CD8-positive, alpha-beta memory T cell (primary cell): ENCODE measurements around the gene SIAH2. TPM values are rescaled to one million over a fixed set of nuclear protein-coding genes. Genes with fewer than 3 reads are reported as not detected.

Experiments
- CTCF ChIA-PET: fragments of 350-600 bp; sonication (Branson Sonifier 250); formaldehyde crosslinking; loops from one replicate; lab custom pipeline; 2021; ENCODE audit warnings: antibody characterized with exemption; lab: Charles Lee
- POLR2A ChIA-PET: fragments of 350-600 bp; sonication (Branson Sonifier 250); formaldehyde crosslinking; loops from one replicate; lab custom pipeline; 2021; ENCODE audit warnings: antibody characterized with exemption; lab: Charles Lee
- DNase-seq, 5 donors: peaks; one replicate each; pipeline versions ENCODE4 v3.0.0 to v3.0.0-alpha.2; 2020 to 2022; ENCODE audit warnings: mixed read lengths in 1 of 5
- H3K27ac ChIP-seq: one replicate; pipeline ENCODE4 v1.7.0; 2013; ENCODE audit warnings: low read depth, mild to moderate bottlenecking, low read length, moderate library complexity
- H3K27me3 ChIP-seq: 2 replicates; pipeline ENCODE4 v1.7.0; 2013; ENCODE audit warnings: low read length, mild to moderate bottlenecking; ENCODE audit not compliant: insufficient read depth, poor library complexity, severe bottlenecking
- H3K36me3 ChIP-seq: 2 replicates; pipeline ENCODE4 v1.7.0; 2013; ENCODE audit warnings: mild to moderate bottlenecking, low read length, moderate library complexity; ENCODE audit not compliant: insufficient read depth
- H3K4me1 ChIP-seq: 2 replicates; pipeline ENCODE4 v1.7.0; 2013; ENCODE audit warnings: mild to moderate bottlenecking, low read length, moderate library complexity; ENCODE audit not compliant: insufficient read depth
- H3K4me3 ChIP-seq: 2 replicates; pipeline ENCODE4 v1.7.0; 2013; ENCODE audit warnings: mild to moderate bottlenecking, low read length
- H3K9me3 ChIP-seq: 2 replicates; pipeline ENCODE4 v1.7.0; 2013; ENCODE audit warnings: mild to moderate bottlenecking, low read length
- H3K27ac Mint-ChIP-seq, 8 donors: one replicate each; pipeline ENCODE4 v1.8.0; 2020 to 2021; ENCODE audit warnings: mixed read lengths in 8 of 8, mild to moderate bottlenecking in 6 of 8, inconsistent platforms in 3 of 8, moderate library complexity in 3 of 8
- H3K27me3 Mint-ChIP-seq, 2 donors: one replicate each; pipeline ENCODE4 v1.8.0; 2020 to 2021; ENCODE audit warnings: mixed read lengths in 2 of 2, mild to moderate bottlenecking in 1 of 2, moderate library complexity in 1 of 2
- H3K36me3 Mint-ChIP-seq, 3 donors: one replicate each; pipeline ENCODE4 v1.8.0; 2020 to 2021; ENCODE audit warnings: mixed read lengths in 3 of 3, inconsistent platforms in 1 of 3, mild to moderate bottlenecking in 1 of 3
- H3K4me1 Mint-ChIP-seq, 3 donors: one replicate each; pipeline ENCODE4 v1.8.0; 2020 to 2021; ENCODE audit warnings: mixed read lengths in 3 of 3, inconsistent platforms in 1 of 3, mild to moderate bottlenecking in 1 of 3
- H3K4me3 Mint-ChIP-seq, 7 donors: one replicate each; pipeline ENCODE4 v1.8.0; 2020 to 2021; ENCODE audit warnings: mixed read lengths in 7 of 7, mild to moderate bottlenecking in 6 of 7, moderate library complexity in 4 of 7, inconsistent platforms in 2 of 7
- H3K9me3 Mint-ChIP-seq, 5 donors: one replicate each; pipeline ENCODE4 v1.8.0; 2020 to 2022; ENCODE audit warnings: mixed read lengths in 5 of 5, mild to moderate bottlenecking in 3 of 5, moderate library complexity in 2 of 5, inconsistent platforms in 1 of 5
- polyA plus RNA-seq: library from polyadenylated mRNA; unstranded; fragments of 300-500 nt; fragmentation: Illumina TruSeq; gene quantifications from one replicate; pipeline ENCODE4 v1.2.3, GENCODE V29; 2021
- total RNA-seq, 2 experiments: library from RNA; stranded (reverse); gene quantifications; one replicate each; pipeline ENCODE4 v1.2.3, GENCODE V29; 2021

The SIAH2 gene
- total and polyA plus RNA-seq, 3 experiments from 2014 or later, result 48.1 to 115 (median 111) TPM

DNA sequence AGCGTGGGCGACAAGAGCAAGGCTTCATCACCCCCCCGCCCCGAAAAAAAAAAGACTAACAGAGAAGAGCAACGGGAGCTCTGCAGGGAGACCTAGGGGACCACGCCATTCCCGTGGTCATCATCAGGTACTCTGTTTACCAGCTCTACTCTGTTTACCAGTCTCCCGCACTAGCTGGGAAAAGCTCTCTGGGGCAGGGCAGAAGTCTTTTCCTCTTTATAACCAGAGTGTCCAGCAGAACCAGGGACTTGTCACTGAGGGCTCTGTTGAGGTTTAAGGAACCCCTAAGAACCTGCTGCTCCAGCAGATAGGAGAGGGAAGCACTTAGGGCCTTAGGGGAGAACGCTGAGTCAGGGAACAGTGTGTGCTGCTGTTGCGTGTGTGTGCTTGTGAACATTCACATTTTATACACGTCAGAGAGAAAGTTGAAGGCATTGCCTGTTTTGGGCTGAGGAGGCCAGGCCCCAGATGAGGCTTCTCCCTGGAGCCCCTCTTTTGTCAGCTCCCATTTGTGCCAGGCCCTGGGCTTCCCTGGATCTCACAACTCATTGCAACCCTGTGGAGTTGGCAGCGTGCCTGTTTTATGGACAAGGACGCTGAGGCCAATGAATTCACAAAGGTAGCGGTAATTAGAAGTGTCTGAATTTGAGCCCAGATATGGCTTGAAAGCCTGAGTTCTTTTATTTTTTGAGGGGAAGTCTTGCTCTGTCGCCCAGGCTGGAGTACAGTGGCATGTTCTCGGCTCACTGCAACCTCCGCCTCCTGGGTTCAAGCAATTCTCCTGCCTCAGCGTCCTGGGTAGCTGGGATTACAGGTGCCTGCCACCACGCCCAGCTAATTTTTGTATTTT lies 35.1 kb downstream of the SIAH2 start:
- Mint-ChIP-seq H3K4me3 (no peak overlapping the region), H3K36me3 (peaks cover 0 to 3% (median 0%) of the 10 kb centered on the region in 3 donors), H3K27ac (peak overlapping the region in 1 of 8 donors; percentile 27), H3K4me1 (peaks cover 0 to 6% (median 2%) of the 10 kb centered on the region in 3 donors), H3K27me3 (no peaks in the 10 kb centered on the region), H3K9me3 (no peaks in the 10 kb centered on the region)
- no peak for DNase-seq
- no peaks in the 10 kb centered on the region for H3K9me3 ChIP-seq
- H3K36me3 ChIP-seq, result no peaks in the 10 kb centered on the region
- CTCF ChIA-PET, result interaction anchor here (2.2 kb wide), 1 partner anchor 60 kb away, joined by 6 read pairs; no protein-coding TSS in a partner anchor
- no peaks in the 10 kb centered on the region for H3K27me3 ChIP-seq
- POLR2A ChIA-PET, result interaction anchor here (0.5 kb wide), 1 partner anchor 44 kb away, joined by 3 read pairs; no protein-coding TSS in a partner anchor
- peak overlapping the region; percentile 43 for H3K27ac ChIP-seq
- no peak overlapping the region for H3K4me3 ChIP-seq
- no peaks in the 10 kb centered on the region for H3K4me1 ChIP-seq

- CTCF ChIA-PET, result no interaction called here
- Mint-ChIP-seq H3K27me3 (no peaks in the 10 kb centered on the region), H3K4me3 (no peak overlapping the region)
Observed at GRCh38 chr3:150725548-150725947, 37.4 kb downstream of the SIAH2 start.

DNA sequence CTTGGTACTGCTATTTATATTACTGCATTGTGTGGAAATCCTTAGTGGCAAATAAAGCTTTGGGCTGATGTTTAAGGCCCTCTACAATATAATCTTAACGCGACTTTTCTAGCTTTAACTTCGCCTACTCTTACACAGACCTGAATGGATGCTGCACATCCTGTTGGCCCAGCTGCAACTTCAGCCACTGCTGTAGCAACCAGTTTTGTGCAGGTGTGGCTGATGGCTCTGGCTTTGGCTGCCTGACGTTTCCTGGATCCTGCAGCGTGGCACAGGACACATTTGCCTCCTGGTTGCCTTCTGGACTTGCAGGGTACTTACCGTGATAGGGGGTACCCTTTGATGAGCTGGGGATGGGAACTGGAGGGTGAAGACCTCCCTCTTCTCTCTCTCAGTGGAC lies 39.0 kb downstream of the SIAH2 start:
- Histone ChIP-seq H3K9me3 (no peaks in the 10 kb centered on the region), H3K36me3 (no peaks in the 10 kb centered on the region), H3K27ac (no peak overlapping the region), H3K4me1 (no peaks in the 10 kb centered on the region), H3K27me3 (no peaks in the 10 kb centered on the region), H3K4me3 (no peak overlapping the region)
- ChIA-PET CTCF (interaction anchor here (1.2 kb wide), 1 partner anchor 141 kb away, joined by 3 read pairs; no protein-coding TSS in a partner anchor), POLR2A (no interaction called here)
- Mint-ChIP-seq H3K27me3 (peaks cover 0 to 1% of the 10 kb centered on the region in 2 donors), H3K4me3 (no peak overlapping the region), H3K27ac (no peak overlapping the region), H3K9me3 (no peaks in the 10 kb centered on the region), H3K36me3 (peaks cover 0 to 3% (median 2%) of the 10 kb centered on the region in 3 donors), H3K4me1 (peaks cover 0 to 14% (median 10%) of the 10 kb centered on the region in 3 donors)
- DNase-seq, result no peak

More at GRCh38 chr3:150725548-150725947, 37.4 kb downstream of the SIAH2 start:
- Histone ChIP-seq H3K27me3 (no peaks in the 10 kb centered on the region), H3K27ac (no peak overlapping the region), H3K36me3 (no peaks in the 10 kb centered on the region), H3K9me3 (no peaks in the 10 kb centered on the region), H3K4me1 (no peaks in the 10 kb centered on the region), H3K4me3 (no peak overlapping the region)
- Mint-ChIP-seq H3K9me3 (no peaks in the 10 kb centered on the region), H3K27ac (no peak overlapping the region), H3K36me3 (peaks cover 0 to 3% (median 0%) of the 10 kb centered on the region in 3 donors), H3K4me1 (peaks cover 0 to 14% (median 10%) of the 10 kb centered on the region in 3 donors)
- DNase-seq, result no peak
- POLR2A ChIA-PET, result no interaction called here

DNA sequence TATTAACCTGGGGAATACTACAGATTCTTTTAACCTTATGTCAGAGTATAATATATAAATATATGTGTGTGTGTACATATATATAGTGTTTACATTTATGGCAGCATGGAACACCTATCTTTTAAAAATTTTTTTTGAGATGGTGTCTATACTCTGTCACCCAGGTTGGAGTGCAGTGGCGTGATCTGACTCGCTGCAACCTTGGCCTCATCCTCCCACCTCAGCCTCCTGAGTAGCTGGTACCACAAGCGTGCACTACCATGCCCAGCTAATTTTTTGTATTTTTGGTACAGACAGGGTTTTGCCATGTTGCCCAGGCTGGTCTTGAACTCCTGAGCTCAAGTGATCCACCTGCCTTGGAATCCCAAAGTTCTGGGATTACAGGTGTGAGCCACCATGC lies 40.7 kb downstream of the SIAH2 start:
- no peaks in the 10 kb centered on the region for H3K9me3 ChIP-seq
- H3K27me3 ChIP-seq, result no peaks in the 10 kb centered on the region
- no peak for DNase-seq
- POLR2A ChIA-PET, result interaction anchor here (0.7 kb wide), 1 partner anchor 62 kb away, joined by 3 read pairs; no protein-coding TSS in a partner anchor
- H3K4me3 ChIP-seq, result no peak overlapping the region
- Mint-ChIP-seq H3K36me3 (peaks cover 0 to 3% (median 2%) of the 10 kb centered on the region in 3 donors), H3K9me3 (peaks cover 0 to under 1% (median 0%) of the 10 kb centered on the region in 5 donors), H3K4me3 (no peak overlapping the region), H3K4me1 (peaks cover 0 to 14% (median 10%) of the 10 kb centered on the region in 3 donors), H3K27me3 (peaks cover 0 to 1% of the 10 kb centered on the region in 2 donors), H3K27ac (no peak overlapping the region)
- CTCF ChIA-PET, result interaction anchor here (0.8 to 3.7 kb wide), 10 partner anchors 12 to 434 kb away, joined by 3 to 27 read pairs (median 4); partner anchors contain the start of gene SIAH2
- no peak overlapping the region for H3K27ac ChIP-seq
- H3K36me3 ChIP-seq, result no peaks in the 10 kb centered on the region
- no peaks in the 10 kb centered on the region for H3K4me1 ChIP-seq

DNA sequence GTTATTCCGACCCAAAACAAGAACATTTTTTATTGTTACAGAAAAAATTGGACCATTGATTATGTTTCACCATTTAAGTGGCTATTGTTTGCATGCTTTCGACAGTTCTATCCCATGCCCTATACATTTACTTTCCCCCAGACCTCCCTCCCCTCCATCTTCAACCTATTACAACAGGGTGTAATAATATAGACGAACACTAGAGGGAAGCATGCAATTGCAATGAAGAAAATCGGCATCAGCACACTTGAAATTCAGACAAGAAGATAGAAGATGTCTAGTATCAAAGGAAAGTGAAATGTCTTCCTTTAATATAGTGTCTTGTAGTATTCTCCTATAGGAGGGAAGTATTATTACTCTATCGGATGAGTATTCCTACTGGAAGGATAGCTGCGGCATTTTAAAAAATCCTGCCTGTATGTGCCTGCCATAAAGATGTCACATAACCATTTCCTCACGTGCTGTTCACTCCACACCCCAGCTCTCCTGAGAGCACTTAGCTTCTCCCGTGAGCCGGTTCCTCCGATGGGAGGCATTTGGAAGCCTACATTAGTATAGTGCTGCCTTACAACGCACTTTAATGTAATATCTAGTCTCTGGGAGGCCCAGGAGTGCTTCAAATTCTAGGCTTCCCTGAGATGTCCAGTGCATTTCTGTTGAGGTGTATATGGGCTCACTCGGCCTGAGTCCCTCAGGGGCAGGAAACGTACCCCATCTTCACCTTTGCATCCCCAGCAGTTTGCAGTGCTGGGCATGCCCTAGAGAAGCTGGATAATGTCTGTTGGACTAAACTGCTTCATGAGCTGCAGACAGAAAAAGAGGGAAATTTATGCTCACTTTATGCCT lies 41.5 kb downstream of the SIAH2 start:
- ChIA-PET POLR2A (no interaction called here), CTCF (interaction anchor here (0.7 to 3.7 kb wide), 19 partner anchors 12 to 435 kb away, joined by 3 to 27 read pairs (median 3); partner anchors contain the start of gene SIAH2)
- Histone ChIP-seq H3K4me1 (no peaks in the 10 kb centered on the region), H3K27me3 (no peaks in the 10 kb centered on the region), H3K4me3 (no peak overlapping the region), H3K9me3 (no peaks in the 10 kb centered on the region), H3K27ac (no peak overlapping the region), H3K36me3 (no peaks in the 10 kb centered on the region)
- H3K27ac Mint-ChIP-seq, result peak overlapping the region in 3 of 8 donors; percentile 0 to 37 (median 0)
- H3K4me3 Mint-ChIP-seq, result no peak overlapping the region
- H3K27me3 Mint-ChIP-seq, result peaks cover 0 to 1% of the 10 kb centered on the region in 2 donors
- peaks cover 0 to 2% (median 1%) of the 10 kb centered on the region in 3 donors for H3K36me3 Mint-ChIP-seq
- peak in 2 of 5 donors; percentile 51 to 65 for DNase-seq
- H3K4me1 Mint-ChIP-seq, result peaks cover 0 to 14% (median 10%) of the 10 kb centered on the region in 3 donors
- H3K9me3 Mint-ChIP-seq, result peaks cover 0 to 4% (median 0%) of the 10 kb centered on the region in 5 donors

DNA sequence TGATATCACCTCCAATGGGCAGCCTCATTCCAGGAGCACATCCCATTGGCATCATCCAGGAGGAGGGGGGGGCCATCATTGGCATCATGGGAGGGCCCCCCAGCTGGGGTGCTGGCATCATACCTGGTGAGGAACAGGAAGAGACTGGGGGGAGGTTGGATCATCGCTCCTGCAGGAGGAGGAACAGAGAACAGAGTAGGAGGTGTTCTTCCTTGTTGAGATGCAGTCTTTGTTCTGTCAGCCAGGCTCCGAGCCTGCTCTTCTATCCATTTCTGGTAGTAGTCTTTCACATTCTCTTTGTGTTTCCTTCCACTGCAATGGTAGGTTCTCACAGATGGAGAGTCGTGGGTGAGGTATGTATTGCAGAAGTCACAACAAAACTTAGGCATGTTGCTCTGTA lies 42.5 kb downstream of the SIAH2 start:
- Histone ChIP-seq H3K36me3 (no peaks in the 10 kb centered on the region), H3K4me1 (no peaks in the 10 kb centered on the region), H3K27ac (no peak overlapping the region), H3K27me3 (no peaks in the 10 kb centered on the region), H3K9me3 (no peaks in the 10 kb centered on the region), H3K4me3 (no peak overlapping the region)
- Mint-ChIP-seq H3K4me3 (no peak overlapping the region), H3K9me3 (peaks cover 3 to 14% (median 4%) of the 10 kb centered on the region in 5 donors), H3K4me1 (peaks cover 0 to 14% (median 10%) of the 10 kb centered on the region in 3 donors), H3K36me3 (peaks cover 0 to 2% (median 2%) of the 10 kb centered on the region in 3 donors), H3K27me3 (peaks cover 0 to 1% of the 10 kb centered on the region in 2 donors), H3K27ac (peak overlapping the region in 1 of 8 donors; percentile 70)
- CTCF ChIA-PET, result interaction anchor here (0.8 to 3.7 kb wide), 13 partner anchors 14 to 423 kb away, joined by 3 to 27 read pairs (median 4); partner anchors contain the start of gene SIAH2
- DNase-seq, result no peak
- POLR2A ChIA-PET, result no interaction called here

DNA sequence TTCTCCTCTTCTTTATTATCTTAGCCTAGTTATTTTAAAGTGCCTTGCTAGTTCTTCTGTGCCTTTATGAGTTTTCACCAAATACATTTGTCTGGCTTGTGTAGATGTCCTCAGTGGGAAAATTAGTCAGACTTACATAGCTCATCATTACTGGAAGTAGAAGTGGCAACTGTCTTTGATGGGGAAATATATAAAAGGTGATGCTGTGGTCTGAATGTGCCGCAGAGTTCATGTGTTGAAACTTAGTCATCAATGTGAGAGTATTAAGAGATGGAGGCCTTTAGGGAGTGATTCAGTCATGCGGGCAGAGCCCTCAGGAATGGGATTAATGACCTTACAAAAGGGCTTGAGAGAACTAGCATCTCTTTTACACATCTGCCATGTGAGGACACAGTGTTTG lies 52.9 kb downstream of the SIAH2 start:
- Histone ChIP-seq H3K36me3 (peaks cover 3% of the 10 kb centered on the region), H3K9me3 (no peaks in the 10 kb centered on the region), H3K4me3 (no peak overlapping the region), H3K27me3 (no peaks in the 10 kb centered on the region), H3K4me1 (no peaks in the 10 kb centered on the region), H3K27ac (no peak overlapping the region)
- H3K27me3 Mint-ChIP-seq, result no peaks in the 10 kb centered on the region
- no peak for DNase-seq
- H3K27ac Mint-ChIP-seq, result no peak overlapping the region
- peaks cover 33 to 70% (median 46%) of the 10 kb centered on the region in 3 donors for H3K36me3 Mint-ChIP-seq
- ChIA-PET POLR2A (no interaction called here), CTCF (no interaction called here)
- peaks cover 4 to 16% (median 12%) of the 10 kb centered on the region in 5 donors for H3K9me3 Mint-ChIP-seq
- H3K4me3 Mint-ChIP-seq, result no peak overlapping the region
- H3K4me1 Mint-ChIP-seq, result peaks cover 8 to 15% (median 10%) of the 10 kb centered on the region in 3 donors
